ENCODE data around the gene KRT76.

GRCh38 chr12:52726451-52726850 is 50.7 kb downstream of the KRT76 start:
- no peak for TF ChIP-seq CTCF (conservative IDR thresholded peaks at IDR 0.05; ENCODE audit: low read depth in 2 of 2)
- no peak for TF ChIP-seq POLR2AphosphoS5 (IDR thresholded peaks at IDR 0.05; ENCODE audit: low read depth)
- no peak for TF ChIP-seq REST (IDR thresholded peaks at IDR 0.05; ENCODE audit: unreplicated experiment)
- TF ChIP-seq STAT1 (IDR thresholded peaks at IDR 0.05; ENCODE audit: unreplicated experiment) = no peak
- TF ChIP-seq ZNF114 (CRISPR knock-in tag; IDR thresholded peaks at IDR 0.05) = no peak
- TF ChIP-seq EZH2 (IDR thresholded peaks at IDR 0.05; ENCODE audit: low read depth, unreplicated experiment) = no peak
- no peak for TF ChIP-seq EZH2phosphoT487 (IDR thresholded peaks at IDR 0.05; ENCODE audit: unreplicated experiment)
- no peak for TF ChIP-seq CREB1 (CRISPR knock-in tag; IDR thresholded peaks at IDR 0.05; ENCODE audit: low read depth)
- TF ChIP-seq NANOG (IDR thresholded peaks at IDR 0.05; ENCODE audit: borderline replicate concordance) = no peak
- no peak for TF ChIP-seq JUNB (IDR thresholded peaks at IDR 0.05; ENCODE audit: unreplicated experiment)
- TF ChIP-seq ETS1 (IDR thresholded peaks at IDR 0.05) = no peak
- no peak for TF ChIP-seq ZNF331 (CRISPR knock-in tag; IDR thresholded peaks at IDR 0.05; ENCODE audit: low read depth)

Measured in GM23338 (cell line).